Measurements from ENCODE around the gene MAB21L3.
A peak's percentile ranks its signal among the peaks of the same experiment; 100 is the strongest.

The MAB21L3 gene

GRCh38 chr1:116167625-116168276 is 56.6 kb downstream of the MAB21L3 start:
- no peak for DNase-seq

- peak; percentile 85 for DNase-seq
Measured at GRCh38 chr1:116168277-116169032, 57.3 kb downstream of the MAB21L3 start.

- DNase-seq: no peak
Measured at GRCh38 chr1:116169898-116170297, 58.7 kb downstream of the MAB21L3 start.

- no peak for DNase-seq
Measured at GRCh38 chr1:116170721-116171589, 59.8 kb downstream of the MAB21L3 start.

- no peak for DNase-seq
Measured at GRCh38 chr1:116172666-116173065, 61.5 kb downstream of the MAB21L3 start.

GRCh38 chr1:116175611-116176010 is 64.4 kb downstream of the MAB21L3 start:
- DNase-seq: no peak

- no peak for DNase-seq
Measured at GRCh38 chr1:116176306-116176789, 65.1 kb downstream of the MAB21L3 start.

GRCh38 chr1:116177861-116178260 is 66.7 kb downstream of the MAB21L3 start:
- DNase-seq: no peak

GRCh38 chr1:116178837-116179236 is 67.6 kb downstream of the MAB21L3 start:
- DNase-seq: no peak

- no peak for DNase-seq
Measured at GRCh38 chr1:116179419-116179818, 68.2 kb downstream of the MAB21L3 start.

- DNase-seq: no peak
Measured at GRCh38 chr1:116179964-116180363, 68.8 kb downstream of the MAB21L3 start.

GRCh38 chr1:116182019-116182714 is 71.0 kb downstream of the MAB21L3 start:
- DNase-seq: no peak

Data from CD4-positive, alpha-beta T cell treated with Interleukin-10 for 1 hour (primary cell).